DOHH2 (cell line): ENCODE data around the gene ARRDC4.
"Not testable (repeated sequence)": the region's sequence is repeated elsewhere in the genome, so short reads cannot be mapped to it uniquely, and the experiment has no call there.

Experiments
- H3F3A ChIP-seq: fragments of 200-600 bp; sonication (generic), shearing (Covaris generic); 2 replicates; pipeline ENCODE4 v1.6.0; 2016; ENCODE audit warnings: antibody characterized with exemption, mild to moderate bottlenecking; ENCODE audit not compliant: control insufficient read depth, insufficient read depth
- H3K27ac ChIP-seq: fragments of 200-600 bp; sonication (generic); 2 replicates; pipeline ENCODE4 v1.5.1; 2014; ENCODE audit warnings: low read depth, mild to moderate bottlenecking, low read length, moderate library complexity
- H3K27me3 ChIP-seq: fragments of 200-600 bp; sonication (generic); 2 replicates; pipeline ENCODE4 v1.6.1; 2014; ENCODE audit warnings: mild to moderate bottlenecking, low read length, mixed read lengths; ENCODE audit not compliant: control insufficient read depth
- H3K36me3 ChIP-seq: fragments of 200-600 bp; sonication (generic); 2 replicates; pipeline ENCODE4 v1.6.1; 2014; ENCODE audit warnings: mild to moderate bottlenecking, low read length, moderate library complexity, mixed read lengths; ENCODE audit not compliant: control insufficient read depth
- H3K4me1 ChIP-seq: fragments of 200-600 bp; sonication (generic); 2 replicates; pipeline ENCODE4 v1.6.1; 2014; ENCODE audit warnings: mild to moderate bottlenecking, low read length, mixed read lengths; ENCODE audit not compliant: control insufficient read depth
- H3K4me2 ChIP-seq: fragments of 200-600 bp; sonication (generic); 2 replicates; pipeline ENCODE4 v1.6.0; 2014; ENCODE audit warnings: mild to moderate bottlenecking, low read length, moderate library complexity
- H3K4me3 ChIP-seq: fragments of 200-600 bp; sonication (generic); 2 replicates; pipeline ENCODE4 v1.5.1; 2014; ENCODE audit warnings: mild to moderate bottlenecking, low read length, mixed read lengths
- H3K79me2 ChIP-seq: fragments of 200-600 bp; sonication (generic); 2 replicates; pipeline ENCODE4 v1.6.1; 2014; ENCODE audit warnings: mild to moderate bottlenecking, low read length, mixed read lengths; ENCODE audit not compliant: control insufficient read depth
- H3K9me2 ChIP-seq: fragments of 200-600 bp; sonication (generic); replicated peaks from 2 replicates; pipeline ENCODE4 v1.6.1; 2014; ENCODE audit warnings: mild to moderate bottlenecking, low read length, mixed read lengths; ENCODE audit not compliant: control insufficient read depth
- H3K9me3 ChIP-seq: fragments of 200-600 bp; sonication (generic); 2 replicates; pipeline ENCODE4 v1.6.1; 2014; ENCODE audit warnings: antibody characterized with exemption, low read length, mixed read lengths; ENCODE audit not compliant: control insufficient read depth, insufficient read depth
- H4K20me1 ChIP-seq: fragments of 200-600 bp; sonication (generic); 2 replicates; pipeline ENCODE4 v1.6.0; 2014; ENCODE audit warnings: low read depth, mild to moderate bottlenecking, antibody characterized with exemption, low read length, moderate library complexity; ENCODE audit not compliant: control insufficient read depth, insufficient read depth
- EZH2phosphoT487 ChIP-seq: fragments of 200-600 bp; sonication (generic); IDR thresholded peaks from 2 replicates; pipeline ENCODE4 v1.6.1; 2017; ENCODE audit warnings: borderline replicate concordance, mild to moderate bottlenecking, antibody characterized with exemption, low read length, moderate library complexity, mixed read lengths
- TF ChIP-seq, protein P1 (sequence below): fragments of 200-600 bp; sonication (generic); IDR thresholded peaks from one replicate; pipeline ENCODE4 v1.5.1; 2014; ENCODE audit warnings: antibody characterized with exemption, mild to moderate bottlenecking, low read depth, low read length; ENCODE audit not compliant: poor library complexity, severe bottlenecking

The ARRDC4 gene

DNA sequence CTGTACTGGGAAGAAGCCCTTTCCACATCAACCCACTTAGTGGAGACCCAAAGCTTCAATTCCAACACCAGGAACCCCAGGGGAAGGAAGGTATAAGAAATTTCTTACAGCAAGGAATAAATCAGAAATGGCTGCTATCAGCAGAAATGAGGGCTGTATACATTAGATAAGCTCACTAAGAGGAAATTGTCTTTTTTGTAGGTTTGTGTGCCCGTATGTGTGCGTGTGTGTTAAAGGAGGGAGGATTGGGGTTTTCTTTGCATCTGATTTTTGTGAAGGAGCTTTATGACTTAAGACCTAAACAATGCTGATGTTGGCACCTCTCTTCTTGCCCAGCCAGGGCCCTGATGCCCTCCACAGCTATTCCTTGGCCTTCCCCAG is 18.6 kb downstream of the ARRDC4 start:
- TF ChIP-seq, protein P1, sequence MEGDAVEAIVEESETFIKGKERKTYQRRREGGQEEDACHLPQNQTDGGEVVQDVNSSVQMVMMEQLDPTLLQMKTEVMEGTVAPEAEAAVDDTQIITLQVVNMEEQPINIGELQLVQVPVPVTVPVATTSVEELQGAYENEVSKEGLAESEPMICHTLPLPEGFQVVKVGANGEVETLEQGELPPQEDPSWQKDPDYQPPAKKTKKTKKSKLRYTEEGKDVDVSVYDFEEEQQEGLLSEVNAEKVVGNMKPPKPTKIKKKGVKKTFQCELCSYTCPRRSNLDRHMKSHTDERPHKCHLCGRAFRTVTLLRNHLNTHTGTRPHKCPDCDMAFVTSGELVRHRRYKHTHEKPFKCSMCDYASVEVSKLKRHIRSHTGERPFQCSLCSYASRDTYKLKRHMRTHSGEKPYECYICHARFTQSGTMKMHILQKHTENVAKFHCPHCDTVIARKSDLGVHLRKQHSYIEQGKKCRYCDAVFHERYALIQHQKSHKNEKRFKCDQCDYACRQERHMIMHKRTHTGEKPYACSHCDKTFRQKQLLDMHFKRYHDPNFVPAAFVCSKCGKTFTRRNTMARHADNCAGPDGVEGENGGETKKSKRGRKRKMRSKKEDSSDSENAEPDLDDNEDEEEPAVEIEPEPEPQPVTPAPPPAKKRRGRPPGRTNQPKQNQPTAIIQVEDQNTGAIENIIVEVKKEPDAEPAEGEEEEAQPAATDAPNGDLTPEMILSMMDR: no peak
- TF ChIP-seq EZH2phosphoT487: no peak
- Histone ChIP-seq H4K20me1 (no peaks in the 10 kb centered on the region), H3K9me3 (no peaks in the 10 kb centered on the region), H3K79me2 (no peaks in the 10 kb centered on the region), H3K27me3 (no peaks in the 10 kb centered on the region), H3K4me1 (no peaks in the 10 kb centered on the region), H3K27ac (no peak overlapping the region), H3K36me3 (no peaks in the 10 kb centered on the region), H3K9me2 (no peaks in the 10 kb centered on the region), H3K4me2 (no peak overlapping the region), H3K4me3 (no peak overlapping the region), H3F3A (no peaks in the 10 kb centered on the region)

DNA sequence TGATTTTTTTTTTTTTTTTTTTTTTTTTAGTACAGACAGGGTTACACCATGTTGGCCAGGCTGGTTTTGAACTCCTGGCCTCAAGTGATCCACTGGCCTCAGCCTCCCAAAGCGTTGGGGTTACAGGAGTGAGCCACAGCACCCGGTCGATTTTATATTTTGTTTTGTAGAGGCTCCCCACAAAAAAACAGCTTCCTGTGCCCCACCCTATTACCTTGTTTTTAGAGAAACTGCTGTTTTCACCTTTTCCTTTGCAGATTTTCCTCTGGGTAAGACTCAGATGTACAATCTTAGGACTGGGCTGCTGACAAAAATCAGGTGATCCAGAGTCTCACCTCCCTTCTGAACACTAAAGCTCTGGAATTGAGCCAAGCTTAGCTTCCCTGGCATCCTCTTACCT is 20.6 kb downstream of the ARRDC4 start:
- Histone ChIP-seq H3K9me3 (no peaks in the 10 kb centered on the region; the same call in 1 of the 2 replicates), H3K9me2 (no peaks in the 10 kb centered on the region), H3K27me3 (no peaks in the 10 kb centered on the region), H3K4me3 (no peak overlapping the region), H3F3A (no peaks in the 10 kb centered on the region), H3K79me2 (no peaks in the 10 kb centered on the region), H3K27ac (no peak overlapping the region), H4K20me1 (no peaks in the 10 kb centered on the region), H3K4me2 (no peak overlapping the region), H3K36me3 (no peaks in the 10 kb centered on the region), H3K4me1 (no peaks in the 10 kb centered on the region)
- TF ChIP-seq, protein P1: no peak
- TF ChIP-seq EZH2phosphoT487: no peak

DNA sequence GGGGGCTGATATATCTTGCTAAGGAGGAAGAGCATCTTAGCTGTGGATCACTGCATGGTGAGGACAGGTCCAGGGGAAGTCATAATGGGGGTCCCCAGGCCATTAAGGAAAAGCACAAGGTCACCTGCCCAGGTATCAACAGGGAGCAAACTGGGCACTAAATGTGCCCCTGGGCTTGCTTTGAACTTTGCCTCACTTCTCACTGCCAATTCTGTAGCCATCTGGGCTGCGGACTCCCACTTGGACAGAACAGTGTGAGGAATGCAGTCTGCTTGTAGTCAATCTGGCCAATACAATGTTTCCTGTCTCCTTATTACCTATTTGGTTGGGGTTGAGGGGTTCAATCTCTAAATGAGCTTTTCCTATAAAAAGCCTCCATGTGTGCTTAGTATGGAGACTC is 21.3 kb downstream of the ARRDC4 start:
- Histone ChIP-seq H3K4me1 (no peaks in the 10 kb centered on the region), H3K27ac (no peak overlapping the region), H3K27me3 (no peaks in the 10 kb centered on the region), H3K36me3 (no peaks in the 10 kb centered on the region), H4K20me1 (no peaks in the 10 kb centered on the region), H3K4me2 (no peak overlapping the region), H3K9me3 (peaks cover 3% of the 10 kb centered on the region; the same call in 1 of the 2 replicates), H3K9me2 (no peaks in the 10 kb centered on the region), H3K4me3 (no peak overlapping the region), H3F3A (no peaks in the 10 kb centered on the region), H3K79me2 (no peaks in the 10 kb centered on the region)
- TF ChIP-seq, protein P1: no peak
- TF ChIP-seq EZH2phosphoT487: no peak

DNA sequence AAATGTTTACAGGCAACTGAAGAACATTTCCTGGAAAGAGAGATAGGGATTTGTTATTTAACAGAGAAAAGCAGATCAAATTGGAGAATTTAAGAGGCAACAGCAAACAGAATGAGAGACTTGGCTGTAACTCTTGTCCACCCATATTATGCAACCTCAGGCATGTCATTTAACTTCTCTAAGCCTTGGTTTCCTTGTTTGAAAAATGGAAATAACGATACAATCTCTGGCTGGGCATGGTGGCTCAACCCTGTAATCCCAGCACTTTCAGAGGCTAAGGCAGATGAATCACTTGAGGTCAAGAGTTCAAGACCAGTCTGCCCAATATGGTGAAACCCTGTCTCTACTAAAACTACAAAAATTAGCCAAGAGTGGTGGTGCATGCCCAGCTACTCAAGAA is 23.7 kb downstream of the ARRDC4 start:
- Histone ChIP-seq H3K79me2 (no peaks in the 10 kb centered on the region), H3K27ac (no peak overlapping the region), H3K4me1 (no peaks in the 10 kb centered on the region), H3K27me3 (no peaks in the 10 kb centered on the region), H4K20me1 (no peaks in the 10 kb centered on the region), H3F3A (no peaks in the 10 kb centered on the region), H3K4me2 (no peak overlapping the region), H3K36me3 (no peaks in the 10 kb centered on the region), H3K9me2 (no peaks in the 10 kb centered on the region), H3K9me3 (peaks cover 6% of the 10 kb centered on the region; the same call in 1 of the 2 replicates), H3K4me3 (no peak overlapping the region)
- no peak for TF ChIP-seq EZH2phosphoT487
- TF ChIP-seq, protein P1: no peak

DNA sequence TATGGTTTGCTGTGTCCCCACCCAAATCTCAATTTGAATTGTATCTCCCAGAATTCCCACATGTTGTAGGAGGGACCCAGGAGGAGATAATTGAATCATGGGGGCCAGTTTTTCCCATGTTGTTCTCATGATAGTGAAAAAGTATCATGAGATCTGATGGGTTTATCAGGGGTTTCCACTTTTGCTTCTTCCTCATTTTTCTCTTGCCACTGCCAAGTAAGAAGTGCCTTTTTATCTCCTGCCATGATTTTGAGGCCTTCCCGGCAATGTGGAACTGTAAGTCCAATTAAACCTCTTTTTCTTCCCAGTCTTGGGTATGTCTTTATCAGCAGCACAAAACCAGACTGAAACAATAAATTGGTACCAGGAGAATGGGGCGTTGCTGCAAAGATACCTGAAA is 25.5 kb downstream of the ARRDC4 start:
- not testable (repeated sequence) for H3K9me2 ChIP-seq, H3K79me2 ChIP-seq, H3K4me1 ChIP-seq, H3K27me3 ChIP-seq, H3K4me2 ChIP-seq, H3F3A ChIP-seq, H4K20me1 ChIP-seq, H3K36me3 ChIP-seq, H3K9me3 ChIP-seq, H3K27ac ChIP-seq, H3K4me3 ChIP-seq
